GM12892 (cell line): Measurements from ENCODE around the gene CBR3.
"Not testable (repeated sequence)": the region's sequence is repeated elsewhere in the genome, so short reads cannot be mapped to it uniquely, and the experiment has no call there.

Experiments used
- POLR2A ChIP-seq: IDR thresholded peaks from 2 replicates; pipeline ENCODE4 v1.6.1; 2011; ENCODE audit warnings: low read depth, low read length, control low read depth
- TAF1 ChIP-seq: IDR thresholded peaks from 2 replicates; pipeline ENCODE4 v1.6.1; 2011; ENCODE audit warnings: low read depth, mild to moderate bottlenecking, control low read depth, low read length, borderline replicate concordance

GRCh38 chr21:36099695-36100211, 35.1 kb upstream of the CBR3 start:
- not testable (repeated sequence) for TF ChIP-seq TAF1, POLR2A
